ENCODE measurements around the gene CTNNBIP1. TPM values are rescaled to one million over a fixed set of nuclear protein-coding genes. Genes with fewer than 3 reads are reported as not detected.

Gene CTNNBIP1
- total RNA-seq, 1 experiment from 2014 or later = 17.1 TPM

- ChIA-PET CTCF (no interaction called here), POLR2A (interaction anchor here (0.6 kb wide), 1 partner anchor 28 kb away, joined by 11 read pairs; no protein-coding TSS in a partner anchor)
- Histone ChIP-seq H3K9me3 (no peaks in the 10 kb centered on the region), H3K4me3 (ENCODE audit: low read depth, low read length) (no peak overlapping the region), H3K27me3 (replicated peaks; ENCODE audit: control insufficient read depth, insufficient read depth, low read length) (no peaks in the 10 kb centered on the region), H3K36me3 (ENCODE audit: control insufficient read depth, insufficient read depth, low read length) (no peaks in the 10 kb centered on the region), H3K4me1 (peaks cover 15% of the 10 kb centered on the region)
- H3K4me1 Mint-ChIP-seq (ENCODE audit: low read depth, unreplicated experiment) = peaks cover 15% of the 10 kb centered on the region
- peaks cover 5% of the 10 kb centered on the region for H3K36me3 Mint-ChIP-seq (ENCODE audit: insufficient read depth, unreplicated experiment)
- no peaks in the 10 kb centered on the region for H3K9me3 Mint-ChIP-seq (ENCODE audit: unreplicated experiment)
- H3K4me3 Mint-ChIP-seq (ENCODE audit: unreplicated experiment) = no peak overlapping the region
- DNase-seq = no peak
- intact Hi-C loops (cut with micrococcal nuclease; ENCODE audit: unreplicated experiment) = no loop called here
- TF ChIP-seq CTCF (IDR thresholded peaks at IDR 0.05; ENCODE audit: insufficient read depth in 1 of 2, low read depth in 1 of 2, low read length in 1 of 2, severe bottlenecking in 1 of 2, unreplicated experiment in 1 of 2) = no peak
- H3K27me3 Mint-ChIP-seq (ENCODE audit: insufficient read depth, unreplicated experiment) = no peaks in the 10 kb centered on the region
- H3K27ac Mint-ChIP-seq (ENCODE audit: unreplicated experiment) = peak overlapping the region; percentile 25
- BruUV-seq (replicated peaks) = no TSS peak
Observed at GRCh38 chr1:9816199-9816598, 93.9 kb downstream of the CTNNBIP1 start.

- ChIA-PET CTCF (interaction anchor here (0.6 kb wide), 1 partner anchor 613 kb away, joined by 3 read pairs; no protein-coding TSS in a partner anchor), POLR2A (no interaction called here)
- Histone ChIP-seq H3K9me3 (no peaks in the 10 kb centered on the region), H3K27me3 (replicated peaks; ENCODE audit: control insufficient read depth, insufficient read depth, low read length) (no peaks in the 10 kb centered on the region), H3K4me3 (ENCODE audit: low read depth, low read length) (no peak overlapping the region), H3K36me3 (ENCODE audit: control insufficient read depth, insufficient read depth, low read length) (no peaks in the 10 kb centered on the region), H3K4me1 (peaks cover 15% of the 10 kb centered on the region)
- Mint-ChIP-seq H3K27ac (ENCODE audit: unreplicated experiment) (peak overlapping the region; percentile 62), H3K27me3 (ENCODE audit: insufficient read depth, unreplicated experiment) (no peaks in the 10 kb centered on the region), H3K36me3 (ENCODE audit: insufficient read depth, unreplicated experiment) (peaks cover 5% of the 10 kb centered on the region), H3K4me3 (ENCODE audit: unreplicated experiment) (no peak overlapping the region), H3K4me1 (ENCODE audit: low read depth, unreplicated experiment) (peaks cover 21% of the 10 kb centered on the region), H3K9me3 (ENCODE audit: unreplicated experiment) (no peaks in the 10 kb centered on the region)
- DNase-seq = no peak
- BruUV-seq (replicated peaks) = no TSS peak
- intact Hi-C loops (cut with micrococcal nuclease; ENCODE audit: unreplicated experiment) = no loop called here
- TF ChIP-seq CTCF (IDR thresholded peaks at IDR 0.05; ENCODE audit: insufficient read depth in 1 of 2, low read depth in 1 of 2, low read length in 1 of 2, severe bottlenecking in 1 of 2, unreplicated experiment in 1 of 2) = no peak
Observed at GRCh38 chr1:9815150-9815549, 94.9 kb downstream of the CTNNBIP1 start.

- H3K27ac Mint-ChIP-seq (ENCODE audit: unreplicated experiment) = peak overlapping the region; percentile 62
- no peaks in the 10 kb centered on the region for H3K27me3 Mint-ChIP-seq (ENCODE audit: insufficient read depth, unreplicated experiment)
- H3K4me1 Mint-ChIP-seq (ENCODE audit: low read depth, unreplicated experiment) = peaks cover 21% of the 10 kb centered on the region
- no TSS peak for BruUV-seq (replicated peaks)
- intact Hi-C loops (cut with micrococcal nuclease; ENCODE audit: unreplicated experiment) = no loop called here
- ChIA-PET CTCF (no interaction called here), POLR2A (no interaction called here)
- H3K27me3 ChIP-seq (replicated peaks; ENCODE audit: control insufficient read depth, insufficient read depth, low read length) = no peaks in the 10 kb centered on the region
- TF ChIP-seq CTCF (IDR thresholded peaks at IDR 0.05; ENCODE audit: insufficient read depth in 1 of 2, low read depth in 1 of 2, low read length in 1 of 2, severe bottlenecking in 1 of 2, unreplicated experiment in 1 of 2) = no peak
- H3K36me3 ChIP-seq (ENCODE audit: control insufficient read depth, insufficient read depth, low read length) = no peaks in the 10 kb centered on the region
- no peaks in the 10 kb centered on the region for H3K9me3 ChIP-seq
- H3K4me3 Mint-ChIP-seq (ENCODE audit: unreplicated experiment) = no peak overlapping the region
- no peak overlapping the region for H3K4me3 ChIP-seq (ENCODE audit: low read depth, low read length)
- H3K9me3 Mint-ChIP-seq (ENCODE audit: unreplicated experiment) = no peaks in the 10 kb centered on the region
- peaks cover 15% of the 10 kb centered on the region for H3K4me1 ChIP-seq
- peaks cover 5% of the 10 kb centered on the region for H3K36me3 Mint-ChIP-seq (ENCODE audit: insufficient read depth, unreplicated experiment)
- no peak for DNase-seq
Observed at GRCh38 chr1:9814619-9815018, 95.5 kb downstream of the CTNNBIP1 start.

Measured in Caco-2 (cell line).